B cell (primary cell): ENCODE data around the gene NDUFAF4. TPM values are rescaled to one million over a fixed set of nuclear protein-coding genes. Genes with fewer than 3 reads are reported as not detected.

ENCODE experiments used
- ATAC-seq: fragments of 200-7000 bp; cut with Tn5 transposase; one replicate; pipeline ENCODE4 v1.10.0; 2021; ENCODE audit warnings: low read depth, mild to moderate bottlenecking, moderate number of reproducible peaks, moderate library complexity
- CTCF ChIA-PET: fragments of 350-600 bp; sonication (Branson Sonifier 250); formaldehyde crosslinking; loops from one replicate; lab custom pipeline; 2021; ENCODE audit warnings: antibody characterized with exemption, inconsistent platforms; lab: Charles Lee
- POLR2A ChIA-PET: fragments of 350-600 bp; sonication (Branson Sonifier 250); formaldehyde crosslinking; loops from one replicate; lab custom pipeline; 2021; ENCODE audit warnings: antibody characterized with exemption; lab: Charles Lee
- DNase-seq: peaks from one replicate; pipeline ENCODE4 v3.0.0; 2013
- H2AFZ ChIP-seq: 2 replicates; pipeline ENCODE4 v1.6.1; 2012; ENCODE audit warnings: mild to moderate bottlenecking, low read depth, low read length; ENCODE audit not compliant: insufficient read depth, poor library complexity, severe bottlenecking
- H3K27ac ChIP-seq, 2 donors: 1 replicate in 1 of 2; 2 replicates in 1 of 2; pipeline ENCODE4 v1.5.1; 2012 to 2013; ENCODE audit warnings: low read length in 2 of 2, mild to moderate bottlenecking in 2 of 2, moderate library complexity in 1 of 2
- H3K27me3 ChIP-seq, 4 experiments: fragments of 200-600 bp in 1 of 4; sonication (generic) in 1 of 4; replicated peaks in 1 of 4; 1 replicate in 2 of 4; 2 replicates in 2 of 4; pipeline versions ENCODE4 v1.6.1 to v1.7.0; 2013 to 2016; ENCODE audit warnings: low read length in 3 of 4, mild to moderate bottlenecking in 2 of 4, mixed read lengths in 1 of 4, moderate library complexity in 1 of 4; ENCODE audit not compliant: insufficient read depth in 4 of 4, control insufficient read depth in 3 of 4; ENCODE audit errors: control extremely low read depth in 1 of 4
- H3K36me3 ChIP-seq, 2 experiments: replicated peaks in 1 of 2; 1 replicate in 1 of 2; 2 replicates in 1 of 2; pipeline versions ENCODE4 v1.6.1 to v1.7.1; 2013; ENCODE audit warnings: low read length in 1 of 2; ENCODE audit not compliant: insufficient read depth in 2 of 2, control insufficient read depth in 1 of 2; ENCODE audit errors: control extremely low read depth in 1 of 2, extremely low read depth in 1 of 2
- H3K4me1 ChIP-seq, 2 donors: fragments of 200-600 bp in 1 of 2; sonication (generic) in 1 of 2; 1 replicate in 1 of 2; 2 replicates in 1 of 2; pipeline versions ENCODE4 v1.5.1 to v1.6.1; 2013 to 2017; ENCODE audit warnings: low read length in 2 of 2; ENCODE audit not compliant: control insufficient read depth in 2 of 2, insufficient read depth in 2 of 2
- H3K4me2 ChIP-seq: replicated peaks from 2 replicates; pipeline ENCODE3; 2012; ENCODE audit warnings: mild to moderate bottlenecking, low read depth, low read length; ENCODE audit not compliant: poor library complexity, severe bottlenecking
- H3K4me3 ChIP-seq, 5 experiments: fragments of 200-600 bp in 1 of 5; sonication (generic) in 1 of 5; 1 replicate in 3 of 5; 2 replicates in 2 of 5; pipeline versions ENCODE4 v1.5.1 to v1.7.0; 2011 to 2016; ENCODE audit warnings: low read length in 4 of 5, mild to moderate bottlenecking in 4 of 5, low read depth in 2 of 5, control low read depth in 1 of 5, moderate library complexity in 1 of 5; ENCODE audit not compliant: insufficient read depth in 1 of 5; ENCODE audit errors: control extremely low read depth in 1 of 5, extremely low read depth in 1 of 5
- H3K79me2 ChIP-seq: fragments of 200-600 bp; sonication (generic); one replicate; pipeline ENCODE4 v1.6.0; 2016; ENCODE audit warnings: low read length; ENCODE audit not compliant: control insufficient read depth, insufficient read depth
- H3K9ac ChIP-seq: fragments of 200-600 bp; sonication (generic); 2 replicates; pipeline ENCODE4 v1.6.1; 2017; ENCODE audit warnings: mild to moderate bottlenecking, low read length, moderate library complexity
- H3K9me3 ChIP-seq, 3 donors: one replicate each; pipeline versions ENCODE4 v1.6.1 to v1.7.1; 2013; ENCODE audit warnings: low read length in 2 of 3; ENCODE audit not compliant: control insufficient read depth in 2 of 3, insufficient read depth in 1 of 3; ENCODE audit errors: control extremely low read depth in 1 of 3
- H4K20me1 ChIP-seq: 2 replicates; pipeline ENCODE4 v1.6.0; 2012; ENCODE audit warnings: mild to moderate bottlenecking, low read length; ENCODE audit not compliant: insufficient read depth, control insufficient read depth, poor library complexity, severe bottlenecking
- H3K27ac Mint-ChIP-seq: one replicate; pipeline ENCODE4 v1.8.0; 2021; ENCODE audit warnings: mixed read lengths
- H3K27me3 Mint-ChIP-seq: one replicate; pipeline ENCODE4 v1.8.0; 2021; ENCODE audit warnings: mixed read lengths
- H3K4me1 Mint-ChIP-seq: one replicate; pipeline ENCODE4 v1.8.0; 2021; ENCODE audit warnings: mixed read lengths
- H3K4me3 Mint-ChIP-seq: one replicate; pipeline ENCODE4 v1.8.0; 2021; ENCODE audit warnings: mixed read lengths
- H3K9me3 Mint-ChIP-seq: one replicate; pipeline ENCODE4 v1.8.0; 2022; ENCODE audit warnings: mixed read lengths; ENCODE audit not compliant: insufficient read depth
- EZH2 ChIP-seq: IDR thresholded peaks from 2 replicates; pipeline ENCODE4 v1.6.1; 2012; ENCODE audit warnings: borderline replicate concordance, low read depth, mild to moderate bottlenecking, moderate library complexity, low read length; ENCODE audit not compliant: insufficient read depth, poor library complexity, severe bottlenecking
- WGBS: methylation state at CpG from one replicate; pipeline ENCODE4 v1.1.5; 2013; ENCODE audit warnings: missing lambda C conversion rate; ENCODE audit not compliant: insufficient coverage; 5-methylcytosine and 5-hydroxymethylcytosine counted together
- intact Hi-C: fragments of 100-400 bp; cut with micrococcal nuclease; formaldehyde crosslinking; loops from one replicate; pipeline ENCODE4 v1.10.0; 2022
- polyA plus RNA-seq: library from polyadenylated mRNA; depleted of rRNA; stranded (reverse); fragments of >200 nt; gene quantifications from 2 replicates; pipeline ENCODE4 v1.2.3, GENCODE V29; 2012
- total RNA-seq, 2 donors: library from RNA; stranded (reverse); fragments of 120-200 nt in 1 of 2; gene quantifications; 1 replicate in 1 of 2; 2 replicates in 1 of 2; pipeline versions ENCODE4 v1.2.3 to v1.2.4, GENCODE V29; 2013 to 2022
- TF ChIP-seq, protein P1 (sequence below): fragments of 200-600 bp; IDR thresholded peaks from one replicate; pipeline ENCODE4 v1.8.0; 2022; ENCODE audit warnings: antibody characterized with exemption, mild to moderate bottlenecking

NDUFAF4 gene
- total and polyA plus RNA-seq, 2 donors (not counting 1 experiment from before 2014, with no cell fraction given), result 16.3 to 22.3 TPM

- Histone ChIP-seq H3K9ac (no peak overlapping the region), H3K4me2 (no peak overlapping the region), H3K27me3 (no peaks in the 10 kb centered on the region), H3K4me3 (no peak overlapping the region), H3K36me3 (no peaks in the 10 kb centered on the region), H2AFZ (no peak overlapping the region), H4K20me1 (no peaks in the 10 kb centered on the region), H3K79me2 (no peaks in the 10 kb centered on the region), H3K4me1 (peaks cover 0 to 2% of the 10 kb centered on the region in 2 donors), H3K27ac (no peak overlapping the region), H3K9me3 (peaks cover 0 to 1% (median 0%) of the 10 kb centered on the region in 3 donors)
- Mint-ChIP-seq H3K4me3 (no peak overlapping the region), H3K9me3 (peaks cover 5% of the 10 kb centered on the region), H3K27me3 (peaks cover 12% of the 10 kb centered on the region), H3K27ac (no peak overlapping the region), H3K4me1 (peaks cover 6% of the 10 kb centered on the region)
- no CpG with 5 or more reads among the region's 2 CpGs for WGBS
- intact Hi-C loops, result no loop called here
- POLR2A ChIA-PET, result no interaction called here
- DNase-seq, result no peak
- CTCF ChIA-PET, result no interaction called here
- TF ChIP-seq, protein P1, sequence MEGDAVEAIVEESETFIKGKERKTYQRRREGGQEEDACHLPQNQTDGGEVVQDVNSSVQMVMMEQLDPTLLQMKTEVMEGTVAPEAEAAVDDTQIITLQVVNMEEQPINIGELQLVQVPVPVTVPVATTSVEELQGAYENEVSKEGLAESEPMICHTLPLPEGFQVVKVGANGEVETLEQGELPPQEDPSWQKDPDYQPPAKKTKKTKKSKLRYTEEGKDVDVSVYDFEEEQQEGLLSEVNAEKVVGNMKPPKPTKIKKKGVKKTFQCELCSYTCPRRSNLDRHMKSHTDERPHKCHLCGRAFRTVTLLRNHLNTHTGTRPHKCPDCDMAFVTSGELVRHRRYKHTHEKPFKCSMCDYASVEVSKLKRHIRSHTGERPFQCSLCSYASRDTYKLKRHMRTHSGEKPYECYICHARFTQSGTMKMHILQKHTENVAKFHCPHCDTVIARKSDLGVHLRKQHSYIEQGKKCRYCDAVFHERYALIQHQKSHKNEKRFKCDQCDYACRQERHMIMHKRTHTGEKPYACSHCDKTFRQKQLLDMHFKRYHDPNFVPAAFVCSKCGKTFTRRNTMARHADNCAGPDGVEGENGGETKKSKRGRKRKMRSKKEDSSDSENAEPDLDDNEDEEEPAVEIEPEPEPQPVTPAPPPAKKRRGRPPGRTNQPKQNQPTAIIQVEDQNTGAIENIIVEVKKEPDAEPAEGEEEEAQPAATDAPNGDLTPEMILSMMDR, result no peak
- no peak for TF ChIP-seq EZH2
- ATAC-seq, result no peak
Observed at GRCh38 chr6:96942676-96943075, 45.0 kb upstream of the NDUFAF4 start.

- no peaks in the 10 kb centered on the region for H3K4me1 ChIP-seq
- DNase-seq, result no peak
- no peaks in the 10 kb centered on the region for H3K9me3 ChIP-seq
- no peaks in the 10 kb centered on the region for H3K36me3 ChIP-seq
- no peak for ATAC-seq
- ChIA-PET CTCF (no interaction called here), POLR2A (no interaction called here)
- H3K4me3 ChIP-seq, result no peak overlapping the region
- no peak overlapping the region for H3K27ac Mint-ChIP-seq
- no peak overlapping the region for H3K9ac ChIP-seq
- peaks cover 15% of the 10 kb centered on the region for H3K27me3 Mint-ChIP-seq
- no peaks in the 10 kb centered on the region for H3K79me2 ChIP-seq
- H3K27ac ChIP-seq, result no peak overlapping the region
- H2AFZ ChIP-seq, result no peak overlapping the region
- no peaks in the 10 kb centered on the region for H4K20me1 ChIP-seq
- TF ChIP-seq, protein P1, result no peak
- no peak for TF ChIP-seq EZH2
- no peaks in the 10 kb centered on the region for H3K27me3 ChIP-seq
- no peaks in the 10 kb centered on the region for H3K9me3 Mint-ChIP-seq
- no peak overlapping the region for H3K4me3 Mint-ChIP-seq
- no peaks in the 10 kb centered on the region for H3K4me1 Mint-ChIP-seq
- no peak overlapping the region for H3K4me2 ChIP-seq
- intact Hi-C loops, result no loop called here
Observed at GRCh38 chr6:96940322-96940721, 42.6 kb upstream of the NDUFAF4 start.
